Lung (tissue), 12 donors: Measurements from ENCODE around the gene ABCC4. TPM values are rescaled to one million over a fixed set of nuclear protein-coding genes. Genes with fewer than 3 reads are reported as not detected.

Experiments
- ATAC-seq: fragments of 200-7000 bp; cut with Tn5 transposase; one replicate; pipeline ENCODE4 v1.9.1; 2020; ENCODE audit warnings: moderate number of reproducible peaks; ENCODE audit not compliant: insufficient read depth, low FRiP score
- DNase-seq, 3 donors: peaks; one replicate each; pipeline ENCODE4 v3.0.0-alpha.2; 2013 to 2017
- H3K27ac ChIP-seq, 2 donors: one replicate each; pipeline ENCODE4 v1.5.1; 2013; ENCODE audit warnings: mild to moderate bottlenecking in 2 of 2, moderate library complexity in 2 of 2, control low read depth in 1 of 2, inconsistent platforms in 1 of 2, low read depth in 1 of 2, low read length in 1 of 2
- H3K27me3 ChIP-seq, 3 donors: one replicate each; pipeline ENCODE4 v1.5.1; 2013; ENCODE audit warnings: low read length in 2 of 3; ENCODE audit not compliant: control insufficient read depth in 3 of 3, insufficient read depth in 3 of 3
- H3K36me3 ChIP-seq, 4 donors: one replicate each; pipeline ENCODE4 v1.5.1; 2013; ENCODE audit warnings: low read length in 4 of 4, mild to moderate bottlenecking in 1 of 4, moderate library complexity in 1 of 4; ENCODE audit not compliant: control insufficient read depth in 4 of 4, insufficient read depth in 4 of 4
- H3K4me1 ChIP-seq, 5 donors: one replicate each; pipeline ENCODE4 v1.5.1; 2013; ENCODE audit warnings: low read length in 5 of 5, mild to moderate bottlenecking in 2 of 5, moderate library complexity in 1 of 5; ENCODE audit not compliant: control insufficient read depth in 5 of 5, insufficient read depth in 5 of 5
- H3K4me3 ChIP-seq: one replicate; pipeline ENCODE4 v1.5.1; 2013; ENCODE audit warnings: mild to moderate bottlenecking, control low read depth, moderate library complexity
- H3K9ac ChIP-seq, 2 donors: one replicate each; pipeline ENCODE4 v1.5.1; 2013; ENCODE audit warnings: low read length in 2 of 2, control low read depth in 1 of 2; ENCODE audit not compliant: insufficient read depth in 1 of 2
- H3K9me3 ChIP-seq, 4 donors: one replicate each; pipeline ENCODE4 v1.5.1; 2013; ENCODE audit warnings: low read length in 3 of 4, mild to moderate bottlenecking in 1 of 4, moderate library complexity in 1 of 4; ENCODE audit not compliant: control insufficient read depth in 4 of 4, insufficient read depth in 3 of 4
- WGBS, 2 donors: extraction: QIAGEN DNeasy Blood & Tissue Kit; methylation state at CpG; one replicate each; pipeline ENCODE4 v1.1.7; 2013; 5-methylcytosine and 5-hydroxymethylcytosine counted together
- polyA plus RNA-seq, 2 donors: library from polyadenylated mRNA; stranded (reverse); fragments of 200-250 nt; gene quantifications; one replicate each; pipeline ENCODE4 v1.2.1, GENCODE V29; 2013
- total RNA-seq, 2 donors: library from RNA; depleted of rRNA in 1 of 2; stranded (reverse); fragments of >200 nt in 1 of 2; gene quantifications; one replicate each; pipeline ENCODE4 v1.2.1, GENCODE V29; 2014 to 2021
- TF ChIP-seq, protein P1 (sequence below): IDR thresholded peaks from 2 replicates; pipeline ENCODE4 v1.5.1; 2012; ENCODE audit warnings: mild to moderate bottlenecking; ENCODE audit errors: control extremely low read depth, extremely low read depth
- donor health status: control.
- donor health status: control.
- donor health status: Bipolar disorder and iron deficiency.
- donor health status: healthy.
- donor health status: DM: yes; HTN: yes; CAD: no.

ABCC4 gene
- total and polyA plus RNA-seq, 4 donors: 7.1 to 38.7 (median 20.6) TPM

DNA sequence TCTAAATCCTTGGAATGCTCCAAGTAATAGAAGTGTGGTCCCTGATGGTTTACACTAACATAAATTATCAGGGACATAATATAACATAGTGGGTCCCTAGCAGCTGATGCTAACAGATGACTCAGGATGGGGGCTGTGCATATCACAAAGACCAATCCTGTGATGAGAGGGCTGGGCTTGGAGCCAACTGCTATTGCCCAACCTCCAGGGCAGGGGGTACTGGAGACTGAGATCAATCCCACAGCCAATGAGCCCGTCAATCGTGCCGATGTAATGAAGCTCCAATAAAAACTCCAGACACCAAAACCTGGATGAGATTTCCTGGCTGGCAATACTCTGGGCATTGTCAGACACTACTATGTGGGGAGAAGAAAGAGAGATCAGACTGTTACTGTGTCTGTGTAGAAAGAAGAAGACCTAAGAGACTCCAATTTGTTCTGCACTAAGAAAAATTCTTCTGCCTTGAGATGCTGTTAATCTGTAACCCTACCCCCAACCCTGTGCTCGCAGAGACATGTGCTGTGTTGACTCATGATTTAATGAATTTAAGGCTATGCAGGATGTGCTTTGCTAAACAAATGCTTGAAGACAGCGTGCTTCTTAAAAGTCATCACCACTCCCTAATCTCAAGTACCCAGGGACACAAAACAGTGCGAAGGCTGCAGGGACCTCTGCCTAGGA is 33.4 kb downstream of the ABCC4 start:
- no peak overlapping the region for H3K9ac ChIP-seq
- H3K9me3 ChIP-seq: peaks cover 0 to 2% (median 0%) of the 10 kb centered on the region in 4 donors
- H3K27me3 ChIP-seq: no peaks in the 10 kb centered on the region
- H3K27ac ChIP-seq: peak overlapping the region in 1 of 2 donors; percentile 53
- no peak for ATAC-seq
- no peak overlapping the region for H3K4me3 ChIP-seq
- 53 to 70% methylated on average over 6 of the region's 6 CpGs for WGBS, 2 donors
- TF ChIP-seq, protein P1, sequence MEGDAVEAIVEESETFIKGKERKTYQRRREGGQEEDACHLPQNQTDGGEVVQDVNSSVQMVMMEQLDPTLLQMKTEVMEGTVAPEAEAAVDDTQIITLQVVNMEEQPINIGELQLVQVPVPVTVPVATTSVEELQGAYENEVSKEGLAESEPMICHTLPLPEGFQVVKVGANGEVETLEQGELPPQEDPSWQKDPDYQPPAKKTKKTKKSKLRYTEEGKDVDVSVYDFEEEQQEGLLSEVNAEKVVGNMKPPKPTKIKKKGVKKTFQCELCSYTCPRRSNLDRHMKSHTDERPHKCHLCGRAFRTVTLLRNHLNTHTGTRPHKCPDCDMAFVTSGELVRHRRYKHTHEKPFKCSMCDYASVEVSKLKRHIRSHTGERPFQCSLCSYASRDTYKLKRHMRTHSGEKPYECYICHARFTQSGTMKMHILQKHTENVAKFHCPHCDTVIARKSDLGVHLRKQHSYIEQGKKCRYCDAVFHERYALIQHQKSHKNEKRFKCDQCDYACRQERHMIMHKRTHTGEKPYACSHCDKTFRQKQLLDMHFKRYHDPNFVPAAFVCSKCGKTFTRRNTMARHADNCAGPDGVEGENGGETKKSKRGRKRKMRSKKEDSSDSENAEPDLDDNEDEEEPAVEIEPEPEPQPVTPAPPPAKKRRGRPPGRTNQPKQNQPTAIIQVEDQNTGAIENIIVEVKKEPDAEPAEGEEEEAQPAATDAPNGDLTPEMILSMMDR: no peak
- H3K36me3 ChIP-seq: peaks cover 0 to 3% (median 1%) of the 10 kb centered on the region in 4 donors
- peaks cover 0 to 34% (median 14%) of the 10 kb centered on the region in 5 donors for H3K4me1 ChIP-seq
- peak; percentile 77 to 79 (median 78) for DNase-seq

DNA sequence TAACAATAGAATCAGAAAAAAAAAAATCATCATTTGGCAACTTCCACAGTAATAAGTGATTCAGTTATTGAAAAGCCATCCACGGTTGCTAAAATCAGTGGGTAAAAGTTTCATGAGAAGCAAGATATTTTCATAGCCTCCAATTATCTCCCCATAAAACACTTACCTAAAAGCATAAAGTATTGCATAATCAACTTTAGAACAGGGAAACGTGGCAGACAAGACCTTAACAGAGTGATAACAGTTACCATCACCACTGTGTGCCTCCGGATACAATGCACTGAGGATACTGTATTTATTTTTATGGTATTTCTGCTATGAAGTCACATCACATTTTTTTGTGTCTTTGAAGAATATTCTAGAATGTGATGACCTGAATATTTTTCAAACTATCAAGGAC is 37.0 kb downstream of the ABCC4 start:
- no peak for DNase-seq
- no peak overlapping the region for H3K4me3 ChIP-seq
- peaks cover 0 to 4% (median 1%) of the 10 kb centered on the region in 4 donors for H3K36me3 ChIP-seq
- no peak overlapping the region for H3K9ac ChIP-seq
- no peaks in the 10 kb centered on the region for H3K27me3 ChIP-seq
- TF ChIP-seq, protein P1: no peak
- ATAC-seq: no peak
- WGBS, 2 donors: 83 to 85% methylated on average over 3 of the region's 3 CpGs
- peaks cover 0 to 17% (median 10%) of the 10 kb centered on the region in 5 donors for H3K4me1 ChIP-seq
- H3K9me3 ChIP-seq: peaks cover 0 to 2% (median 0%) of the 10 kb centered on the region in 4 donors
- H3K27ac ChIP-seq: no peak overlapping the region

DNA sequence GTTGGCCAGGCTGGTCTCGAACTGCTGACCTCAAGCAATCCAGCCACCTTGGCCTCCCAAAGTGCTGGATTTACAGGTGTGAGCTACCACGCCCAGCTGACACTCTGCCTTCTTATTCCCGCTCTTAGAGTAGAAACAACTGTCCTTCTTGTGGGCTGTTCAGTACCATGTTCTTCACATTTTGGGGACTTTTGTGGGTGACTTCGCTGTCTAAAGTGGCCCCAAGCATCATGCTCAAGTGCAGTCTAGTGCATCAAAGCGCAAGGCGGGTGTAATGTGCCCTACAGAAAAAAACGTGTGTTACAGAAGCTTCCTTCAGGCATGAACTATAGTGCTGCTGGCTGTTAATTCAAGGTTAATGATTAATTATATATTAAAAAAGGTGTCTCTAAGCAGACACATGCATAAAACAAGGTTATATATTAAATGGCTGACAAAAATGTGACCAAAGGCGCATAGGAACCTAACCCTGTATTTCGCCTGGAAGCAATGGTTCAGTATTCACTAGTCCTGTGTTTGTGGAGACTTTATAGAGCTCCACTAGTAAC is 38.3 kb downstream of the ABCC4 start:
- peaks cover 0 to 10% (median 7%) of the 10 kb centered on the region in 5 donors for H3K4me1 ChIP-seq
- WGBS, 2 donors: 93 to 96% methylated on average over 9 of the region's 9 CpGs
- ATAC-seq: no peak

More for the DNA sequence above, 38.3 kb downstream of the ABCC4 start:
- Histone ChIP-seq H3K27me3 (no peaks in the 10 kb centered on the region), H3K27ac (no peak overlapping the region), H3K36me3 (peaks cover 0 to 4% (median 2%) of the 10 kb centered on the region in 4 donors), H3K9ac (no peak overlapping the region), H3K4me3 (no peak overlapping the region), H3K9me3 (peaks cover 0 to 2% (median 0%) of the 10 kb centered on the region in 4 donors)
- DNase-seq: no peak
- TF ChIP-seq, protein P1: no peak
